Glutamatergic neuron (in vitro differentiated cells): Measurements from ENCODE around the gene MID1. TPM values are rescaled to one million over a fixed set of nuclear protein-coding genes. Genes with fewer than 3 reads are reported as not detected.

Source experiments
- DNase-seq: peaks from one replicate; pipeline ENCODE4 v3.0.0; 2022
- H3K27ac Mint-ChIP-seq: one replicate; pipeline ENCODE4 v1.8.0; 2020; ENCODE audit warnings: mild to moderate bottlenecking, mixed read lengths, inconsistent platforms; ENCODE audit not compliant: unreplicated experiment
- H3K27me3 Mint-ChIP-seq: one replicate; pipeline ENCODE4 v1.8.0; 2020; ENCODE audit warnings: mild to moderate bottlenecking, moderate library complexity, mixed read lengths, inconsistent platforms; ENCODE audit not compliant: unreplicated experiment
- H3K36me3 Mint-ChIP-seq: one replicate; pipeline ENCODE4 v1.8.0; 2020; ENCODE audit warnings: mild to moderate bottlenecking, mixed read lengths, inconsistent platforms; ENCODE audit not compliant: unreplicated experiment
- H3K4me1 Mint-ChIP-seq: one replicate; pipeline ENCODE4 v1.8.0; 2020; ENCODE audit warnings: mild to moderate bottlenecking, low read depth, mixed read lengths, inconsistent platforms; ENCODE audit not compliant: unreplicated experiment
- H3K4me3 Mint-ChIP-seq: one replicate; pipeline ENCODE4 v1.8.0; 2020; ENCODE audit warnings: mild to moderate bottlenecking, mixed read lengths, inconsistent platforms; ENCODE audit not compliant: unreplicated experiment
- H3K9me3 Mint-ChIP-seq: one replicate; pipeline ENCODE4 v1.8.0; 2020; ENCODE audit warnings: mild to moderate bottlenecking, moderate library complexity, mixed read lengths, inconsistent platforms; ENCODE audit not compliant: unreplicated experiment
- CTCF ChIP-seq: fragments of 200-600 bp; sonication (generic); IDR thresholded peaks from one replicate; pipeline ENCODE4 v1.5.0; 2021; ENCODE audit not compliant: partially characterized antibody, unreplicated experiment
- total RNA-seq: library from RNA; stranded (reverse); fragmentation: NEBNext Ultra II Directional; extraction: Animal tissue kit (Norgen Biotek cat#: 25700); gene quantifications from one replicate; pipeline ENCODE4 v1.2.1, GENCODE V29; 2021; ENCODE audit not compliant: unreplicated experiment

The MID1 gene
- total RNA-seq, 1 donor from 2014 or later = 9.2 TPM

GRCh38 chrX:10502961-10503360, 117.4 kb downstream of the MID1 start:
- no peaks in the 10 kb centered on the region for H3K36me3 Mint-ChIP-seq
- H3K9me3 Mint-ChIP-seq = no peaks in the 10 kb centered on the region
- TF ChIP-seq CTCF = no peak
- no peak for DNase-seq
- no peaks in the 10 kb centered on the region for H3K4me1 Mint-ChIP-seq
- H3K27ac Mint-ChIP-seq = no peak overlapping the region
- no peak overlapping the region for H3K4me3 Mint-ChIP-seq
- no peaks in the 10 kb centered on the region for H3K27me3 Mint-ChIP-seq

DNA sequence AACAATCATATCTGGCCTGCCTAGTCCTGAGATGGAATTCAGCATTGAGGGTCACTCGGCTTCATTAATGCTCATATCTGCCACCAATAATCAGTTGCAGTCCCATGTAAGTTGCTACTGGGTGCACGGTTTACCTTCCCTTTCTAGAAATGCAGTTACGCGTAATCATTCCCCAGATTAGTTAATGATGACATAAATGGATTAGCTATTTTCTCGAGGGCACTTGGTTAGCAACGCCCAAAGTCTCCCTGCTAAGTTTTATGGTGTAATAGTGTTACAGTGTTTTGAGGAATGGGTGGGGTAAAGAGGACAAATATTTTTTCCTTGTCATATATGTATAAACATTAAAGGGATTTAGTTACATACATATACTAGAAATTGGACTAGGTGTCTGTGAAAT, 118.8 kb downstream of the MID1 start:
- Mint-ChIP-seq H3K4me1 (no peaks in the 10 kb centered on the region), H3K27ac (no peak overlapping the region), H3K4me3 (no peak overlapping the region), H3K27me3 (no peaks in the 10 kb centered on the region), H3K36me3 (no peaks in the 10 kb centered on the region), H3K9me3 (no peaks in the 10 kb centered on the region)
- DNase-seq = no peak
- TF ChIP-seq CTCF = no peak

DNA sequence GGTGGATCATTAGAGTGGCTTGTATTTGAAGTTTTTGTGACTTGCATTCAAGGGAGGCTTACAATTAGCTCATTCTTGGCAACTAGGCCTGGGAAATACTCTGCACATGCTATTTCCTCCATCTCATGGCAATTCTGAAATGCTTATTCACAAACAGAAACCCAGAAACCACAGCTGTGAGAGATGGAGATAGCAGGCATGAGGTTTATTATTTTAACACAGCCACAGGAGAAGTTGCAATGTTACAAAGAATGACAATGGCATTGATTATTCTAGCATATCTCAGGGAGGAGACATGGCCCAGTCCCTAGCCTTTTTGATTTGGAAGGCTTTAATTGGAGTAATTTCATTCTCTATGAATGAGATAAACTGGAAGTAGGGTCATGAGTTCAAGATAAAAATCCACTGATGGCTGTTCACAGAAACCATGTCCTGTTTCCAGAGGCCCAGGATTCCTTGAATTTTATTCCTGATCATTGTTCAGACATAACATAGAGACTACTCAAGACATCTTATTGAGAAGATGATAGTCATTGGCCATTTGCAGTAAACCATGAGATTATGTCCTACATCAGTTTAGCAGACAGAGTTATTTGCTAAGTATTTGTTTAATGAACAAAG, 123.9 kb downstream of the MID1 start:
- no peak overlapping the region for H3K27ac Mint-ChIP-seq
- TF ChIP-seq CTCF = no peak
- no peaks in the 10 kb centered on the region for H3K9me3 Mint-ChIP-seq
- H3K4me1 Mint-ChIP-seq = no peaks in the 10 kb centered on the region
- H3K36me3 Mint-ChIP-seq = no peaks in the 10 kb centered on the region
- H3K27me3 Mint-ChIP-seq = no peaks in the 10 kb centered on the region
- no peak overlapping the region for H3K4me3 Mint-ChIP-seq
- DNase-seq = no peak

DNA sequence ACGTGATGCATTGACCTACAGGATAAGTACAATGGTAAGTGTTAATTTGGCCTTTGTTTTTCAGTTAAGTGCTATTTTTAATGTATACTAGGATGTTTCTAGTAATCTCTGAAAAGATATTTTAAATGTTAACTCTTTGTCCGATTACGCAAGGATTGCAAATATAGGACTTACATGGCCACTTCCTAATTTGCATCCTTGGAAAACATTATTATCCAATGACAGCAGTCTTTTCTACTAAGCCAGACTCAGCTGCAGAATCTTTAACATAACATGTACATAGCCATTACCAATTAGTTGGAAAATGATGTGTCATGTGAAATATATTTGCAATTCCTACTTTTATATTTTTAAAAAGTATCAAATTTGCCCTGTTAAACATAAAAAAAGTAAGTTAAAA, 124.7 kb downstream of the MID1 start:
- DNase-seq = no peak
- Mint-ChIP-seq H3K36me3 (no peaks in the 10 kb centered on the region), H3K9me3 (no peaks in the 10 kb centered on the region), H3K27ac (no peak overlapping the region), H3K4me1 (no peaks in the 10 kb centered on the region), H3K4me3 (no peak overlapping the region), H3K27me3 (no peaks in the 10 kb centered on the region)
- no peak for TF ChIP-seq CTCF

DNA sequence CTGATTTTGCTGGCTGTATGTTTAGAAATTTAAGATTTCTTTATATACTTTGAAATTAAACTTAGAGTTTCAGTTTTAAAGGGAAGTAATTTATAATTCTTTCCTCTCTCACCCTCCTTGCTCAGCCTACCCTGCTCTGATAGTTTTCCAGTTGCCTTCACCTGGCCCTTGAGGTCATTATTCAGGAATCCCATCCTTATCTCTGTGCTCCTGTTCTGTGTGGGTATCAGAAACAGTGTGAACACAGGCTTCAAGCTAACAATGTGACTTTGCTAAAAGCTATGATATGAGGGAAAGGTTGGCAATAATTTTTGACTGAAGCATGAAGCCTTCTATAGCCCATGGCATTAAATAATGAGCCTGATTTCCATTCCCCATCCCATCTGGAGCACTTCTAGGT, 128.1 kb downstream of the MID1 start:
- Mint-ChIP-seq H3K4me1 (no peaks in the 10 kb centered on the region), H3K9me3 (no peaks in the 10 kb centered on the region), H3K36me3 (no peaks in the 10 kb centered on the region), H3K27ac (no peak overlapping the region), H3K27me3 (no peaks in the 10 kb centered on the region), H3K4me3 (no peak overlapping the region)
- DNase-seq = no peak
- no peak for TF ChIP-seq CTCF
